OCI-LY3 (cell line): ENCODE data around the gene RAVER1.

ENCODE experiments used
- EZH2phosphoT487 ChIP-seq: fragments of 200-600 bp; shearing (Covaris generic); IDR thresholded peaks from 2 replicates; pipeline ENCODE4 v1.6.1; 2018; ENCODE audit warnings: antibody characterized with exemption, mixed run types, low read depth
- TF ChIP-seq, protein P1 (sequence below): fragments of 200-600, 300-600 bp; sonication (generic); IDR thresholded peaks from 2 replicates; pipeline ENCODE4 v1.5.1; 2014; ENCODE audit warnings: antibody characterized with exemption, low read length, low read depth

DNA sequence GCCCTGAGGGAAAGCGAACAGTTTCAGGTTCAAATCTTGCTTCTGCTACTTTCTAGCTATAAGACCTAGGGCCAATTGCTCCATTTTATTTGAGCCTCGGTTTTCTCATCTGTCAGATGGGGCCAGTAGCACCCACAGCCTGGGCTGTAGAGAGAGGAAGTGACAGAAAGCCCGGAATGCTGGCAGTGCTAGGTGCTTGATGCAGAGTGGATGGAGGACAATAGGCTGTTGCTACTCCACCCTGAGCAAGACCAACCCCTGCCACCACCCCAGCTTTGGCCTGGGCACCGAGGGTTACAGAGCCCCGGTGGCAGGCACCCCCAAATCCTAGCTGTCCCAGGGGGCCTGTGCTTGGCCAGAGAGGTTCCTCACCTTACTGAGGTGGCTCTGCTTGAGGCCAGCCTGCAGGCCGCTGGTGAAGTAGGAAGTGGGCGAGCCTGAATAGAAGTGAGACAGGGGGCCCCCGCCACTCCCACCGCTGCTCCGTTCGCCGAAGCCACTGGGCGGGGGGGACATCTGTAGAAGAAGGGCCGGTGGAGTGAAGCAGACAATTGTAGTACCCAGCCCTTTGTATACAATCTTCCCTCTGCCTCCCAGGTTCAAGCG is 15.4 kb downstream of the RAVER1 start:
- TF ChIP-seq, protein P1, sequence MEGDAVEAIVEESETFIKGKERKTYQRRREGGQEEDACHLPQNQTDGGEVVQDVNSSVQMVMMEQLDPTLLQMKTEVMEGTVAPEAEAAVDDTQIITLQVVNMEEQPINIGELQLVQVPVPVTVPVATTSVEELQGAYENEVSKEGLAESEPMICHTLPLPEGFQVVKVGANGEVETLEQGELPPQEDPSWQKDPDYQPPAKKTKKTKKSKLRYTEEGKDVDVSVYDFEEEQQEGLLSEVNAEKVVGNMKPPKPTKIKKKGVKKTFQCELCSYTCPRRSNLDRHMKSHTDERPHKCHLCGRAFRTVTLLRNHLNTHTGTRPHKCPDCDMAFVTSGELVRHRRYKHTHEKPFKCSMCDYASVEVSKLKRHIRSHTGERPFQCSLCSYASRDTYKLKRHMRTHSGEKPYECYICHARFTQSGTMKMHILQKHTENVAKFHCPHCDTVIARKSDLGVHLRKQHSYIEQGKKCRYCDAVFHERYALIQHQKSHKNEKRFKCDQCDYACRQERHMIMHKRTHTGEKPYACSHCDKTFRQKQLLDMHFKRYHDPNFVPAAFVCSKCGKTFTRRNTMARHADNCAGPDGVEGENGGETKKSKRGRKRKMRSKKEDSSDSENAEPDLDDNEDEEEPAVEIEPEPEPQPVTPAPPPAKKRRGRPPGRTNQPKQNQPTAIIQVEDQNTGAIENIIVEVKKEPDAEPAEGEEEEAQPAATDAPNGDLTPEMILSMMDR, result no peak
- no peak for TF ChIP-seq EZH2phosphoT487
